Tibial nerve (tissue), 3 donors: ENCODE data around the gene ATOH8.

Experiments
- POLR2A ChIP-seq, 2 donors: fragments of 450-650 bp; IDR thresholded peaks; one replicate each; pipeline ENCODE4 v1.6.1; 2017; ENCODE audit warnings: antibody characterized with exemption in 2 of 2, mild to moderate bottlenecking in 2 of 2, moderate library complexity in 2 of 2
- TF ChIP-seq, protein P1 (sequence below), 5 experiments: fragments of 200-600 bp in 3 of 5; fragments of 450-650 bp in 2 of 5; sonication (generic) in 3 of 5; IDR thresholded peaks; one replicate each; pipeline ENCODE4 v1.5.1; 2016 to 2019; ENCODE audit warnings: antibody characterized with exemption in 5 of 5, mild to moderate bottlenecking in 3 of 5, moderate library complexity in 2 of 5

DNA sequence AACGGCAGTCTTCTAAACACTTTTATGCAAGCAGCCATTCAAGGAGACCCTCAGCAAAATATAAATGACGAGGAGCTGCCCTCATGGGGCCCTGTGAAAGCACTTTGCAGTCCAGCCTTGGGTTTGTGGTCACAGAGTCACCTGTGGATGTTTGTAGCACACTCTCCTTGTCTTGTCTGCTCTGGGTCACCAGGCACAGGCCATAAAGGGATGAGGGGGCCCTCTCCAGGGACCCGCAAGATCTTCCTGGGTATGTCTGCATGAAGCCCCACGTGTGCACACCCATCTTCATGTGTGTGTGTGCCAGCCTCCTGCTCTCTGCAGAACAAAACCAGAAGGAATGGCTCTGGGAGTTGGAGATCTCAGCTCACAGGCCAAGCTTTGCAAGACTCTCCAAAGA lies 36.2 kb downstream of the ATOH8 start:
- TF ChIP-seq, protein P1, sequence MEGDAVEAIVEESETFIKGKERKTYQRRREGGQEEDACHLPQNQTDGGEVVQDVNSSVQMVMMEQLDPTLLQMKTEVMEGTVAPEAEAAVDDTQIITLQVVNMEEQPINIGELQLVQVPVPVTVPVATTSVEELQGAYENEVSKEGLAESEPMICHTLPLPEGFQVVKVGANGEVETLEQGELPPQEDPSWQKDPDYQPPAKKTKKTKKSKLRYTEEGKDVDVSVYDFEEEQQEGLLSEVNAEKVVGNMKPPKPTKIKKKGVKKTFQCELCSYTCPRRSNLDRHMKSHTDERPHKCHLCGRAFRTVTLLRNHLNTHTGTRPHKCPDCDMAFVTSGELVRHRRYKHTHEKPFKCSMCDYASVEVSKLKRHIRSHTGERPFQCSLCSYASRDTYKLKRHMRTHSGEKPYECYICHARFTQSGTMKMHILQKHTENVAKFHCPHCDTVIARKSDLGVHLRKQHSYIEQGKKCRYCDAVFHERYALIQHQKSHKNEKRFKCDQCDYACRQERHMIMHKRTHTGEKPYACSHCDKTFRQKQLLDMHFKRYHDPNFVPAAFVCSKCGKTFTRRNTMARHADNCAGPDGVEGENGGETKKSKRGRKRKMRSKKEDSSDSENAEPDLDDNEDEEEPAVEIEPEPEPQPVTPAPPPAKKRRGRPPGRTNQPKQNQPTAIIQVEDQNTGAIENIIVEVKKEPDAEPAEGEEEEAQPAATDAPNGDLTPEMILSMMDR (IDR thresholded peaks at IDR 0.05) = no peak
- TF ChIP-seq POLR2A (IDR thresholded peaks at IDR 0.05) = no peak
